ENCODE results near the gene IFT88.

IFT88 gene

DNA sequence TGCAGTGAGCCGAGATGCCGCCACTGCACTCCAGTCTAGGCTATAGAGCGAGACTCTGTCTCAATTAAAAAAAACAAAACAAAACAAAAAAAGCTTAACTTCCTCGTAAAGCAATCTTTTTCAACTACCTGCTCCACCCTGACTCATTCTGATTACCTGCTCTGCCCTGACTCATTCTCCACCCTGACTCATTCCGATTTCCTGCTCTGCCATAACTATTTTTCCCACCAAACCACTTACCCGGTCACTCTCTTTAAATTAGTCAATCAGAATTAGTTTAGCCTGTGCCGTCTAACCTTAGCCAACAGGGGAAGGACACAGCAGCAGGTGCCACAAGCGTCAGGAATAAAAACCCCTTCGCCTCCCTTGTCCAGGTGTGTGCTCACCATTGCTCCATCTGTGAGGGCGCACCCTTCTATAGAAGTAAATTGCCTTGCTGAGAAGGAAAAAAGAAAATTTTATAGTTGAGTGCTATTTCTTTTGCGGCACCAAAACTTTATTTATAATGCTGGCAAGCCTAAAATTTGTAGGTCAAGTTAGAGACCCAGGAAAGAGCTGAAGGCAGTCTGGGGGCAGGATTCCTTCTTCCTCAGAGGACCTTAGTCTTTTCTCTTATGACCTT is 1.7 kb upstream of the IFT88 start:
- no peak for DNase-seq (ENCODE audit: low read depth in 2 of 3, low spot score in 1 of 3)

- peak in 2 of 3 donors; percentile 8 to 16 for DNase-seq (ENCODE audit: low read depth in 2 of 3, low spot score in 1 of 3)
Observed at GRCh38 chr13:20566468-20566897, 474 bp upstream of the IFT88 start.

DNA sequence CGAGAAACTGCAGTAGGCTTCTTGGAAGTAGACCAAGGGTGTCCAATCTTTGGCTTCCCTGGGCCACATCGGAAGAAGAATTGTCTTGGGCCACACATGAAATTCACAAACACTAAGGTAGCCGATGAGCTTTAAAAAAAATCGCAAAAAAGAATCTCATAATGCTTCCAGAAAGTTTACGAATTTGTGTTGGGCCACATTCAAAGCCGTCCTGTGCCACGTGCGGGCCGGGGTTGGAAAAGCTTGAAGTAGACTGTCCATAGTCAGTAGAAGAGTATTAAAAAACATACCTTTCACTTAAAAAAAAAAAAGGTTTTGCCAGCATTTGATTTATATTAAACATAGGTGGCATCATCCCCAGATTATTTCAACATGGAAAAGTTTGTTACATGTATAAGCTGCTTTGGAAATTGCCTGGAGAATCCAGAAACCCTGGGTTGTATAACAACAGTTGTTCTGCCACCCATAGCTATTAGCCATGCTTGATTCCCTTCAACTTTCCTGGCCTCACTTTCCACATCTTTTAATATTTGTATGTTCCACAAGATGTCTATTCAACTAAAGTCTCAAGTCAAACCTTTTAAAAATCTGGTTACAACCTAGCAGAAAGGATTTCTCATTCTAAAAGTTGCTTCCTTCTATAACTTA is 1.0 kb downstream of the IFT88 start:
- DNase-seq (ENCODE audit: low read depth in 2 of 3, low spot score in 1 of 3) = no peak

DNA sequence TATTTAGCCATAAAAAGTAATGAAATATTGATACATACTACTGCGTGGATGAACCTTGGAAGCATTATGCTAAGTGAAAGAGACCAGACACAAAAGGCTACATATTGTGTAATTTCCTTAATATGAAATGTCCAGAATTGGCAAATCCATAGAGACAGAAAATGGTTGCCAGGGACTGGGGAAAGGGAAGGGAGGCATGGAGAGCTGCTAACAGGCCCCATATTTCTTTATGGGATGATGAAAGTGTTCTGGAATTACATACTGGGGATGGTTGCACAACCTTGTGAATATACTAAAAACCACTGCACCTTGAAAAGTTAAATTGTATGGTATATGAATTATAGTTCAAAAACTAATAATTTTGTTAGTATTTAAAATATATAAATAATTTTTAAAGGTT is 3.6 kb downstream of the IFT88 start:
- DNase-seq (ENCODE audit: low read depth in 2 of 3, low spot score in 1 of 3) = no peak

DNA sequence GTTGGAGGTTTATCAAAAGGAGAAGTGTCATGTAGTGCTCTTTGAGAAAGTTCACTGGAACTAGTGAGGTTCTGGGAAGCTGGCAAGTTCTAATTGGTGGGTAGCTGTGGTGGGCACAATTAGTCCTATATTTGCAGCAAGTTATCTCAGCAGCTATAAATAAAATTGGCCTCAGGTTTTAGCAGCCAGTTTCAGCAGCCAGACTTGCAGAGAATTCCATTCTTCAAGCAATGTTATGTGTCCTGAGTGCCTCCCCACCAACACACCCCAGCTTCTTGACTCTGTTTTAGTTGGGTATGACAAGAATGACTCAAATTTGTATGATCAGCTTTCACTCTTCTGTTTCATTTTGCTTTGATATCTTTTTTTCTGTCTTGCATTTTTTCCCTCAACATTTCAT is 4.7 kb downstream of the IFT88 start:
- no peak for DNase-seq (ENCODE audit: low read depth in 2 of 3, low spot score in 1 of 3)

DNA sequence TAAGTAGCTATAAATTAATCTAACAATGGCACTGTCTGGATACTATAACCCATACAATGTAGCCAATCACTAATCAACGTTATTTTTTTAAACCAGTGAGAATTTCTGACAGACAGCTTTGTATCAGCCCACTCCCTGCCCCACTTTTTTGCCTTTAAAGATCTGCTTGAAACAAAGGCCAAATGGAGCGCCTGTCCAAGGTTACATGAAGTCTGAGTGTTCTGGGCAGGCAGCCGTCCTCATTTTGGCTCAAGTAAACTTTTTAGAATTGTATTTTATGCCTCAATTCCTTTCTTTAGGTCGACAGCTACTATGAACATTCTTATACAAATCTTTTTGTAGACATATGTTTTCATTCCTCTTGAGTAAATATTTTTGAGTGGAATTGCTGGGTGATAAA is 6.2 kb downstream of the IFT88 start:
- DNase-seq (ENCODE audit: low read depth in 2 of 3, low spot score in 1 of 3) = no peak

- DNase-seq (ENCODE audit: low read depth in 2 of 3, low spot score in 1 of 3) = no peak
Observed at GRCh38 chr13:20573636-20574035, 6.7 kb downstream of the IFT88 start.

DNA sequence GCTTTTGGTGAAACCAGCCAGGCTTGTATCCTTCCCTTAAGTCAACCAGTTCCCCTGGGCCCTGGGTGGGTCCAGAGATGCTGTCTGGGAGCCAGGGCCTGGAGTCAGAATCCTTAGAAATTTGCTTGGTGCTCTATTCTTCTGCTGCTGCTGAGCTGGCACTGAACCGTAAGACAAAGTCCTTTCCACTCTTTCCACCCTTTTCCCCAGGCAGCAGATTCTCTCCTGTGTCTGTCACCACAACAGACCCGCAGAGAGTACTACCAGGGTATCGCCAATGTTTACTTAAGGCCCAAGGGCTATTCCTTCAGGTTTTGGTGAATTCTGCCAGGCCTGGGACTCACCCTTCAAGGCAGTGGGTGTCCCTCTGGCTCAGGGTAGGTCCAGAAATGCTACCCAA is 12.2 kb downstream of the IFT88 start:
- DNase-seq (ENCODE audit: low read depth in 2 of 3, low spot score in 1 of 3) = no peak

DNA sequence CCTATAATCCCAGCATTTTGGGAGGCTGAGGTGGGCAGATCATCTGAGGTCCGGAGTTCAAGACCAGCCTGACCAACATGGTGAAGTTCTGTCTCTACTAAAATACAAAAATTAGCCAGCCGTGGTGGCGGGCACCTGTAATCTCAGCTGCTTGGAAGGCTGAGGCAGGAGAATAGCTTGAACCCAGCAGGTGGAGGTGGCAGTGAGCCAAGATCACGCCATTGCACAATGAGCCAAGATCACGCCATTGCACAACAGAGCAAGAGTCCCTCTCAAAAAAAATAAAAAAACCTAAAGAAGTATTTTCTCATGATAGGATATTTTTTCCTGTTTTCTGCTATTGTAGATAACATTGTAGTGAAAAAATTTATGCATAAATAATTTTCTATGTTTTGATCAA is 13.3 kb downstream of the IFT88 start:
- DNase-seq (ENCODE audit: low read depth in 2 of 3, low spot score in 1 of 3) = no peak

DNA sequence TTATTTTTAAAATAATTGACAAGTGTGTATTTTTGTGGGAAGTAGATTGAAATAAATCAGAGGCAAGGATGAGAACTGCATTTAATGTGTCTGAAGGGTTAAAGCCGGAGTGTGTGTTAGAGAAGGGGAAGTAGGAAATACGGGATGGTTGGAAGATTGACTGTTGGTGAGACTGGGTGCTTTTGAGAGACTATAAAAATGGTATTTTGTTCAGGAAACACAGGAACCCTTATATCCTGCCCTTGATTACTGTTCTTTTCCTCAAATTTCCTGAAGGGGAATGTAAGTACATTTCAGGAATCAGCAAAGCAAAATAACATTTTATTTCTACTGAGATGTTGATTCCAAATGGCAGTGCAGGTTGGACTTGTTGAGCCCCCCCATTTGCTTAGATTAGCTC is 15.1 kb downstream of the IFT88 start:
- DNase-seq (ENCODE audit: low read depth in 2 of 3, low spot score in 1 of 3) = no peak

GRCh38 chr13:20583803-20584293 is 16.9 kb downstream of the IFT88 start:
- DNase-seq (ENCODE audit: low read depth in 2 of 3, low spot score in 1 of 3) = no peak

DNA sequence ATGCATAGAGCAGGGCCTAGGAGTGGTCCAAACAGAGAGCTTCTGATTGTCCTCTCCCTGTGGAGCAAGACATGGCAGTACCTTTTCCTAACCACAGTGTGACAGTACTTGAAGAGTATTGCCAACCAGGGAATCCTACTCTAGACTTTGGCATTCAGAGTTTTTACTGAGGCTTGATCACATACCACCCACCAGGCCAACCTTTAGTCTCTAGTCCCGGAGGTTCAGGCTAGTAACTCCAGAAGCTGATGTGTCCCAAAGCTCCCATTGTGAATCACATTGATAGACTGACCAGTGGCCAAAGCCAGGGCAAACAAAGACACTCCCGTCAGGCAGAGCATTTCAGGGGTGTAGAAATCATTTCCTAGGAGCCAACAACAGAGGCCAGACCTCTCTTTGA is 18.4 kb downstream of the IFT88 start:
- DNase-seq (ENCODE audit: low read depth in 2 of 3, low spot score in 1 of 3) = no peak

DNA sequence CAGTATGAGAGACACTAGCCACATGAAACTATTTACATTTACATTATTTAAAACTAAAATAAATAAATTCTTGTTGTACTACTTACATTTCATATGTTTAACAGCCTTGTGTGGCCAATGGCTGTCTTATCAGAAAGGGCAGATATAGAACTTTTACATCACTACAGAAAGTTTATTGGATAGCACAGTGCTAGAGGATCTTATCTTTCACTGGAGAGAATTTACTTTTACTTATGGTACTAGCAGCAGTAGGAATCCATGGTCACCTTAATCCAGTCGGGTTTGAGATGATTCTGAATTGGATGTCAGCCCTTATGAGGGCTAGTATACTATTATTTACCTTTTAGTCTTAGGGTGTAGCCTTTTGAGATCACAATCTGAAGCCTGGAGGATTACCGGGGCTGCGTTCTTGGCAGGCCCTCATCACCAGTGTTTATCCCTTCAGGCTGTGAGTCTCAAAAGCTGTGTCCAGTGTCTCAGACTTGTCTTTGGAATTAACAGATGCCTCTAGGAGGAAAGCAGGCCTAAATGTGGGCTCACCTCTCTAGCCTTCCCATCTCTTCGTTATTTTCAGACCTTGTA is 21.7 kb downstream of the IFT88 start:
- no peak for DNase-seq (ENCODE audit: low read depth in 2 of 3, low spot score in 1 of 3)

- no peak for DNase-seq (ENCODE audit: low read depth in 2 of 3, low spot score in 1 of 3)
Observed at GRCh38 chr13:20590561-20590960, 23.6 kb downstream of the IFT88 start.

GRCh38 chr13:20592606-20593005 is 25.6 kb downstream of the IFT88 start:
- no peak for DNase-seq (ENCODE audit: low read depth in 2 of 3, low spot score in 1 of 3)

DNA sequence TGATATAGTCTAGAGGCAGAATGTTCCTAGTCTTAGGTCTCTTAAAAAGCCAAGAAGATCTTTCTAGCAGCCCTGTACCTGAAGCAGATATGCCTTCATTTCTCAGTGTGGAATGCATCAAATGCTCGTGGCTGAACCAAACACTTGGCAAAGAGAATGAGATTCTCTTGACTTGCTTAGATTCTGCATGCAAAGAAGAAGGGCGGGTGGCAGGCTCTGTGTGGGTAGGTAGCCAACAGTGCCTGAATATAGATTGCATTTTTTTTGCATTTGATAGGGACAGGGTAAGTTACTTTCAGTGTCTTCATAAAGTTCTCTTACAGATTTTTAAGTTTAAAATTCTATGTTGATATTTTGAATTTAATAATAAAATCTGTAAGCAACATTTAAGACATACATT is 27.3 kb downstream of the IFT88 start:
- DNase-seq (ENCODE audit: low read depth in 2 of 3, low spot score in 1 of 3) = no peak

- no peak for DNase-seq (ENCODE audit: low read depth in 2 of 3, low spot score in 1 of 3)
Observed at GRCh38 chr13:20607015-20607414, 40.1 kb downstream of the IFT88 start.

- no peak for DNase-seq (ENCODE audit: low read depth in 2 of 3, low spot score in 1 of 3)
Observed at GRCh38 chr13:20608438-20609020, 41.6 kb downstream of the IFT88 start.

DNA sequence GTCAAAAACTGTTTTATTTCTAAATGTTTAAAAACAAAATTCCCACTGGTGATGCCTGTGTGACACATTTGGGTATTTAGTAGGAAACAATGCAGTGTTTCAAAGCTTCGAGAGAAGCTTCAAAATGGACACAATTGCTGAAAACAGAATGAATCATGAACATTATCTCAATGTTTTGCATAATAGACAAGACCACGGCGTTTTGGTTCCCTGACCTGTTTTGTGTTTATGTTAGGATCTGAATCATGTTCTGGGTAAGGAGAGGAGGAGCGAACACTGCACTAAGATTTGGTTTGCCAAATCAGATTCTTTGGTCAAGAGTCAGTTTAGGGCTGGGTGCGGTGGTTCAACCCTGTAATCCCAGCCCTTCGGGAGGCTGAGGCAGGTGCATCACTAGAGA is 42.2 kb downstream of the IFT88 start:
- no peak for DNase-seq (ENCODE audit: low read depth in 2 of 3, low spot score in 1 of 3)

DNA sequence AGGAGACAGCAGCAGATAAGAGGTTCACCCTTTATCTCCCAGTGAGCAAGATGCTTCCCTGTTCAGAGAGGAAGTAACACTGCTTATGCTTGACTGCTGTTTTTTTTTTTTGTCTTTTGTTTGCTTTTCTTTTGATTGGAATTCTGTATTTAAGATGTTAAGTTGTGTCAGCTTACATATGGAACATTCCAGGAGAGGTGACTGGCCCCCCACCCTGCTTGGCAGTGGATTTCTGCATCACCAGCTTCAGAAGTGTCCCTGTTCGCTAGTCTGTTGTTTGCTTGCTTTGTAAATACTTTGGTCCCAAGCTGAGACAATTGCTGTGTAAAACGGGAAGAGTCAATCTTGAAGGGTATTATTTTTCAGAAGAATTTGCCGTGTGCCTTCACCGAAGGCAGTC is 43.0 kb downstream of the IFT88 start:
- no peak for DNase-seq (ENCODE audit: low read depth in 2 of 3, low spot score in 1 of 3)

GRCh38 chr13:20616059-20616797 is 49.3 kb downstream of the IFT88 start:
- DNase-seq (ENCODE audit: low read depth in 2 of 3, low spot score in 1 of 3) = no peak

DNA sequence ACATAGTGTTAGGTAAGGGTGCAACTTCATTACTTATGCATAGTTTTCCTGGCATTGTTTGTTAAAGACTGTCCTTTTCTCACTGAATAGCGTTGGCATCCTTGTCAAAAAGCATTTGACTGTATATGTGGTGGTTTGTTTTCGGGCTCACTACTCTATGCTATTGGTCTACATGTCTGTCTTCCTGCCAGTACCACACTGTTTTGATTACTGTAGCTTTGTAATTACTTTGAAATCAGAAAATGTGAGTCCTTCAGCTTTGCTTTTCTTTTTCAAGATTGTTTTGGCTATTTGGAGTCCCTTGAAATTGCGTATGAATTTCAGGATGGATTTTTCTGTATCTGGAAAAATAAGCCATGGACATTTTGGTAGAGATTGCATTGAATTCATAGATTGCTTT is 56.0 kb downstream of the IFT88 start:
- DNase-seq (ENCODE audit: low read depth in 2 of 3, low spot score in 1 of 3) = no peak

All from stimulated activated CD4-positive, alpha-beta T cell treated with anti-CD3 and anti-CD28 coated beads, Interleukin-12 subunit alpha, Interleukin-12 subunit beta, amount 100 ng/mL, for 48 hours (primary cell).